Right lung (tissue), 5 donors: ENCODE results near the gene TMEM45A. TPM values are rescaled to one million over a fixed set of nuclear protein-coding genes. Genes with fewer than 3 reads are reported as not detected.
"Not testable (repeated sequence)": the region's sequence is repeated elsewhere in the genome, so short reads cannot be mapped to it uniquely, and the experiment has no call there.

Source experiments
- DNase-seq, 2 donors: peaks; one replicate each; pipeline ENCODE4 v3.0.0-alpha.2; 2013
- polyA plus RNA-seq, 5 donors: library from polyadenylated mRNA; unstranded; fragments of 120-200 nt; gene quantifications; one replicate each; pipeline versions ENCODE4 v1.2.1 to v1.2.3, GENCODE V29; 2013; ENCODE audit warnings: inconsistent platforms in 1 of 5, low replicate concordance in 1 of 5; ENCODE audit not compliant: insufficient read length in 5 of 5, insufficient read depth in 1 of 5

TMEM45A gene
- polyA plus RNA-seq, 5 donors: 39.0 to 54.8 (median 46.3) TPM

- DNase-seq: not testable (repeated sequence)
Observed at GRCh38 chr3:100478521-100478920, 13.9 kb upstream of the TMEM45A start.

DNA sequence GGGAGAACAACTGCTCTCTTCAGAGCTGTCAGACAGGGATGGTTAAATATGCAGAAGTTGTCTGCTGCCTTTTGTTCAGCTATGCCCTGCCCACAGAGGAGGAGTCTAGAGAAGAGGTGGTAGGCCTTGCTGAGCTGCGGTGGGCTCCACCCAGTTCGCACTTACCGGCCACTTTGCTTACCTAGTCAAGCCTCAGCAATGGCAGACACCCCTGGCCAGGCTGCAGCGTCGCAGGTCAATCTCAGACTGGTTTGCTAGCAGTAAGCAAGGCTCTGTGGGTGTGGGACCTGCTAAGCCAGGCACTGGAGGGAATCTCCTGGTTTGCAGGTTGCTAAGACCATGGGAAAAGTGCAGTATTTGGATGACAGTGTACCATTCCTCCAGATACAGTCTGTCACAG is 12.3 kb upstream of the TMEM45A start:
- no peak for DNase-seq

- DNase-seq: no peak
Observed at GRCh38 chr3:100482176-100482575, 10.2 kb upstream of the TMEM45A start.

- no peak for DNase-seq
Observed at GRCh38 chr3:100483529-100483928, 8.9 kb upstream of the TMEM45A start.

DNA sequence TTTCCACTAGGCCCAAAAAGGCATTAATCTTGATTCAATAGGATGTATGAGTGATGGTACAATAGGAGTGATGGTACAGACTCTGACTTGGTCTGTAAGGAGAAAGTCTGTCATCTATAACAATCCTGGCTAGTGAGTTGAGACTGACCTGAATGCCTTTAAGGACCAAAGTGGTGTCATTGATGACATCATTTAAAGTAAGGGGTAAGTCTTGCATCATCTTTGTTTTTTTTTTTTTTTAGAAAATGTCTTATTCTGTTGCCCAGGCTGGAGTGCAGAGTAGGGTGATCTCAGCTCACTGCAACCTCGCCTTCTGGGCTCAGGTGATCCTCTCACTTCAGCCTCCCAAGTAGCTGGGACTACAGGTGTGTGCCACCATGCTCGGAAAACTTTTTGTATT is 5.6 kb upstream of the TMEM45A start:
- no peak for DNase-seq

- DNase-seq: no peak
Observed at GRCh38 chr3:100489118-100489517, 3.3 kb upstream of the TMEM45A start.

GRCh38 chr3:100496711-100497261 is 4.4 kb downstream of the TMEM45A start:
- no peak for DNase-seq

- no peak for DNase-seq
Observed at GRCh38 chr3:100499651-100500050, 7.2 kb downstream of the TMEM45A start.

- no peak for DNase-seq
Observed at GRCh38 chr3:100500320-100500880, 8.0 kb downstream of the TMEM45A start.

GRCh38 chr3:100503448-100503847 is 11.0 kb downstream of the TMEM45A start:
- DNase-seq: no peak

DNA sequence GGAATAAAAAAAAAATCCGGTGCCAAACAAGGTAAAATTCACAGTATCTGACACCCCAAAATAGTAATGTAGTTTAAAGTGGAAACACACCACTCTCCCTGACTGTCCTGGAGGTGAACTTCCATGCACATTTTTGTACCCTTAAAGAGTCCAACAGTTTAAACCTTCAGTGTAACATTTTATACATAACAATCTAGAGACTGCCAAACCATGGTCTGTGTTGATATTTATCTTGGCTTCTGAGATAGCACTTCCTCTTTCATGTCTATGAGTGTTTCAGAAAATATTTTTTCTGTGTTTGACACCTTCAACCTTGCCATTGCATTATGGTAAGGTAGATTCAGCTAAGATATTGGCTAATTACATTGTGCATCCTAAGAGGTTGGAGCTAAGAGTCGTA is 13.9 kb downstream of the TMEM45A start:
- DNase-seq: no peak

- DNase-seq: not testable (repeated sequence)
Observed at GRCh38 chr3:100509818-100510217, 17.4 kb downstream of the TMEM45A start.

GRCh38 chr3:100516232-100516631 is 23.8 kb downstream of the TMEM45A start:
- DNase-seq: no peak

DNA sequence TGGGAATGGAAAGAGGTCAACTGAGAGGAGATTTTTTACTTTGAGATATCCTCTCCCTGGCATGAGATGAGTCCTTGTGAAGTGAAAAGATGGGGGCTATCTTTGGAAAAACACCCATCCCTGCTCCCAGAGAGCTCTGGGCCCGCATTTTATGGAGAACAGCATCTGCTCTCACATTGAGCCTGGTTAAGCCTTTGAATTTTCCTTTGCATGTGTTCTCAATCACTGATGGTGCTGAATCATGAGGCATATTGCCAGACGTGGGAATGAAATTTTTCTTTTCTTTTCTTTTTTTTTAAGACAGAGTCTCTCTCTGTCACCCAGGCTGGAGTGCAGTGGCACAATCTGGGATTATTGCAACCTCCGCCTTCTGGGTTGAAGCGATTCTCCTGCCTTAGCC is 24.4 kb downstream of the TMEM45A start:
- DNase-seq: no peak

GRCh38 chr3:100517276-100517675 is 24.9 kb downstream of the TMEM45A start:
- no peak for DNase-seq

GRCh38 chr3:100518244-100518643 is 25.8 kb downstream of the TMEM45A start:
- no peak for DNase-seq

- no peak for DNase-seq
Observed at GRCh38 chr3:100518983-100519382, 26.6 kb downstream of the TMEM45A start.

DNA sequence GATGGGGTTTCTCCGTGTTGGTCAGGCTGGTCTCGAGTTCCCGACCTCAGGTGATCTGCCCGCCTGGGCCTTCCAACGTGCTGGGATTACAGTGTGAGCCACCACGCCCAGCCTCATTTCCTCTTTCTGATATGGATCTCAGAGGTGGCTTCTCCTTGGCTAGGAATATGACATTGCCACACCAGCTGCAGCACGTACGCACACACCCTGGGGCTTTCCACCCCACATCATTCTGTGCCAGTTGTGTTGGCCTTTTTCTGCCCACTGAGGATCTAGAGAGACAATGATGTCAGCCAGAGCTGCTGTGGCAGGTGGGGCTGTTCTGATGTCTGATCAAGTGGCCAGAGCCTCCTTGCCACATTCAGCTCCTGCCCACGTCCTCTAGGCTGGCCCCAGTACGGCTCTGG is 29.0 kb downstream of the TMEM45A start:
- no peak for DNase-seq

DNA sequence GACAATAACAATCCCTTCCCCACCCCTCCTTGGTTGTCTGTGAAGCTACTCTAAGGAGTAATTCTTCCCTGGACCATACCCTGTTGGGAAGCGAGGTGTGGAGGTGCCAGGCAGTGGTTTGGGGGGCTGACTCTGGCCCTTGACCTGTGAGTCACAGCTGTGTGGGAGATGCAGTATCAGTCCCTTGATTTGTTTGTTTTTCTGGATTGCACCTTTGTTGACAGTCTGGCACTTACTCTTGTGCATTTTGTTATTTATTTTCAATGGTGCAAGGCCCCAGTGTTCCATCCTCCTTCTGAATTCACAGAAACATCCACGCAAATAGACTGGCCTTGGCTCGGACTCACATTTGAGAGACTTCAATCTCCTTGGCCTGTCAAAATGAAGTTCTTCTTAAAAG is 29.7 kb downstream of the TMEM45A start:
- DNase-seq: no peak

- DNase-seq: no peak
Observed at GRCh38 chr3:100523050-100523760, 30.8 kb downstream of the TMEM45A start.

DNA sequence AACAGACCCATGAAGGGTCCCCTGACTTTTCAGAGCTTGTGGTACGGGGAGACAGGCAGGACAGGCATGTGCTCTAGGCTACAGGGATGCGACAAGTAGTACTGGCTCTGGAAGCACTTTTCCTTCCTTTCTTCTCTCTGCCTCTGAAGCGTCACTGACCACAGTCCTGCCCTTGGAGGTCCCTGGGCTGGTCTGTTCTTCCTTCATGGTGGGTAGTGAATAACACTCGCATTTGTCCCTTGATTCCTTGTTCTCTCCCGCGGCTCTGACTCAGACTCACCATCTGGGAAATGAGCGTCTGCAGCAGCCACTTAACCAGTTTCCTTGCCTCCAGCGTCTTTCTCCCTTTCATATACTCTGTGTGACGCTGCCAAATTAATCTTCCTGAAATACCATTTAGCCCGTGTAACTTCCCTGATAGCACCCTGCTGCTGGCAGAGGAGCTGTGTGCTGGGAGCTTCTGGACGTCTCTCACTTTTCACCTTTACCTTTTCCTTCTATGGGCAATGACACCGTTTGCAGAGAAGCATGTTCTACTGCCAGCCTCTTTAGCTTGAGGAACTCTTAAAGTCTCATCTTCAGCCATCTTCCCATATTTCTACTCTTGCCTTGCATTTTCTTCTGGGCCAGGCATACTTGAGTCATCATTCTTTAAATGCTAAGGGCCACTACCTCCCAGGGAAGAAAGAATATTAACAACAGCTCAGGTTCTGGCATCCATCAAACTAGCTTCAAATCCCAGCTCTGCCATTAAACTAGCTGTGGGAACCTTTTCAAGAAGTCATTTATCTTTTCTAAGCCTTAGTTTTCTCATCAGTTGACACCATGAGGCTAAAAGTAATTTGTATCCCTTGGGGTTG is 33.6 kb downstream of the TMEM45A start:
- no peak for DNase-seq

GRCh38 chr3:100526613-100527346 is 34.4 kb downstream of the TMEM45A start:
- no peak for DNase-seq
